ENCODE results near the gene USP34. TPM values are rescaled to one million over a fixed set of nuclear protein-coding genes. Genes with fewer than 3 reads are reported as not detected.

USP34 gene
- total RNA-seq, 1 experiment from 2014 or later = 91.4 TPM

- BruUV-seq (replicated peaks) = no TSS peak
- CTCF ChIA-PET = no interaction called here
- Histone ChIP-seq H3K36me3 (ENCODE audit: control insufficient read depth, insufficient read depth, low read length) (peaks cover 59% of the 10 kb centered on the region), H3K27me3 (ENCODE audit: control insufficient read depth, insufficient read depth, low read length) (no peaks in the 10 kb centered on the region), H3K9me3 (ENCODE audit: control insufficient read depth, insufficient read depth, low read depth, low read length) (no peaks in the 10 kb centered on the region), H3K27ac (ENCODE audit: low read length) (no peak overlapping the region), H3K4me1 (ENCODE audit: control insufficient read depth, insufficient read depth, low read length) (peaks cover 30% of the 10 kb centered on the region), H3K4me3 (ENCODE audit: low read depth in 2 of 2, low read length in 2 of 2) (no peak overlapping the region)
- no peak for ATAC-seq
- intact Hi-C loops (cut with micrococcal nuclease; ENCODE audit: unreplicated experiment) (no loop called here), in situ Hi-C loops (cut with HindIII; ENCODE audit: low pct_unique_long_range_greater_than_20kb, low sequenced_read_pairs) (no loop called here)
- no peak for TF ChIP-seq CTCF (IDR thresholded peaks at IDR 0.05)
- TF ChIP-seq REST (IDR thresholded peaks at IDR 0.05; ENCODE audit: insufficient read depth in 1 of 2, low read depth in 2 of 2, low read length in 1 of 2) = no peak
- TF ChIP-seq TCF7L2 (IDR thresholded peaks at IDR 0.05; ENCODE audit: low read depth, low read length) = no peak
- TF ChIP-seq SIN3A (IDR thresholded peaks at IDR 0.05; ENCODE audit: borderline replicate concordance, insufficient read depth, low read depth, low read length) = no peak
- no peak for TF ChIP-seq POLR2AphosphoS5 (IDR thresholded peaks at IDR 0.05; ENCODE audit: low read depth, low read length)
- no peak for DNase-seq (ENCODE audit: low read depth, low spot score)
- POLR2A ChIA-PET = no interaction called here
These were observed 287.1 kb downstream of the USP34 start for GRCh38 chr2:61183795-61184194.

DNA sequence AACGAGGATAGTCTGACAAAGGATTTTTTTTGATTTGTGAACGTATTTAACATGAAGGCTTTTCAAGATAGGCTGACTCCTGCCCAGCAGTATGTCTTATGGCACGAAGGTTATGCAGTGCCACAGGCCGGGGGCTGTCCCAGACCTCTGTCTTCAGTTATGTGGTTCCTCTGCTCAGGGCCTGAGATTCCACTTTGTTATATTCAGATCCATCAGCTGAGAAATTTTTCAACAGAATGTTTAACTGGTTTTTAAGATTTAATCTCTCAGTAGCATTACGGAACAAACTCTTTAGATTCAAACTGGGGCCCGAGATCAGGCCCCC is 288.9 kb downstream of the USP34 start:
- Histone ChIP-seq H3K4me1 (ENCODE audit: control insufficient read depth, insufficient read depth, low read length) (peaks cover 32% of the 10 kb centered on the region), H3K4me3 (ENCODE audit: low read depth in 2 of 2, low read length in 2 of 2) (no peak overlapping the region), H3K36me3 (ENCODE audit: control insufficient read depth, insufficient read depth, low read length) (peaks cover 42% of the 10 kb centered on the region), H3K27ac (ENCODE audit: low read length) (no peak overlapping the region), H3K9me3 (ENCODE audit: control insufficient read depth, insufficient read depth, low read depth, low read length) (no peaks in the 10 kb centered on the region), H3K27me3 (ENCODE audit: control insufficient read depth, insufficient read depth, low read length) (no peaks in the 10 kb centered on the region)
- no peak for ATAC-seq
- POLR2A ChIA-PET = interaction anchor here (0.6 kb wide), 1 partner anchor 103 kb away, joined by 11 read pairs; no protein-coding TSS in a partner anchor
- in situ Hi-C loops (cut with HindIII; ENCODE audit: low pct_unique_long_range_greater_than_20kb, low sequenced_read_pairs) = no loop called here
- no TSS peak for BruUV-seq (replicated peaks)
- intact Hi-C loops (cut with micrococcal nuclease; ENCODE audit: unreplicated experiment) = no loop called here
- no peak for TF ChIP-seq TCF7L2 (IDR thresholded peaks at IDR 0.05; ENCODE audit: low read depth, low read length)
- CTCF ChIA-PET = no interaction called here
- no peak for DNase-seq (ENCODE audit: low read depth, low spot score)

DNA sequence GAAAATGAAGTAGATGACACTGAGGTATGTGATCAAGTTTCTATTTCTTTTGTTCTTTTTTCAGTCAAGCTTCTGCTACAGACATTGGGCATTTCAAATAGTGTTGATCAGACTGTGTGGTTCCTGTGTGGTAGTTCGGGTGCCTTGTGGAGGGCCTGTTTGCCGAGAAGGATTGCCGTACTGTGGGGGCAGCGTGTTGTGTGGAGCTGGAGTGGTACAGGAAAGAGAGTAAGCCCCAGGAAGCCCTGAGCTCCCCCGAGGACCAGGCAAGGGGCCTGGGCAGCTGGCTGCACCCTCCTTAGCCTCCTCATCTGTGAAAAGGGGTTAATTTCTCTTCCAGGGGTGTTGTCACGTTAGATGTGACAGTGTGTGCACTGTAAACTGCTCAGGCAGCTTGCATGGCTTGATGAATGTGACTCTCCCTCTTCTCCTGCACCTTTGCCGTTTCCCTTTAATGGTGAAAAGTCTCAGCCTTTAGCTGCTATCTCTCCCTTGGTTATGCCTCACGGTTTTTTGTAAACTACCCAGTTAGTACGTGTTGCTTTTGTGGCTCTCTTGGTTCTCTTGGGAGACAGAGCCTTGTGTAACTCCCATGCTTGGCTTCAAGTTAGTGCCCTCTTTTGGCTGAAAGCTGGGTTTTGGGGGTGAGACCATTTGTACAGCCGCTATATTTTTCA is 289.4 kb downstream of the USP34 start:
- Histone ChIP-seq H3K9me3 (ENCODE audit: control insufficient read depth, insufficient read depth, low read depth, low read length) (no peaks in the 10 kb centered on the region), H3K4me3 (ENCODE audit: low read depth in 2 of 2, low read length in 2 of 2) (no peak overlapping the region), H3K4me1 (ENCODE audit: control insufficient read depth, insufficient read depth, low read length) (peaks cover 28% of the 10 kb centered on the region), H3K27ac (ENCODE audit: low read length) (peak overlapping the region; percentile 45; the same call in 1 of the 2 replicates), H3K36me3 (ENCODE audit: control insufficient read depth, insufficient read depth, low read length) (peaks cover 37% of the 10 kb centered on the region), H3K27me3 (ENCODE audit: control insufficient read depth, insufficient read depth, low read length) (no peaks in the 10 kb centered on the region)
- in situ Hi-C loops (cut with HindIII; ENCODE audit: low pct_unique_long_range_greater_than_20kb, low sequenced_read_pairs) (no loop called here), intact Hi-C loops (cut with micrococcal nuclease; ENCODE audit: unreplicated experiment) (no loop called here)
- ATAC-seq (no peak), DNase-seq (ENCODE audit: low read depth, low spot score) (no peak)
- ChIA-PET POLR2A (interaction anchor here (0.6 kb wide), 1 partner anchor 104 kb away, joined by 11 read pairs; no protein-coding TSS in a partner anchor), CTCF (no interaction called here)
- no TSS peak for BruUV-seq (replicated peaks)
- TF ChIP-seq TCF7L2 (IDR thresholded peaks at IDR 0.05; ENCODE audit: low read depth, low read length) (no peak), SIN3A (IDR thresholded peaks at IDR 0.05; ENCODE audit: borderline replicate concordance, insufficient read depth, low read depth, low read length) (no peak), POLR2AphosphoS5 (IDR thresholded peaks at IDR 0.05; ENCODE audit: low read depth, low read length) (no peak), CTCF (IDR thresholded peaks at IDR 0.05) (no peak), REST (IDR thresholded peaks at IDR 0.05; ENCODE audit: insufficient read depth in 1 of 2, low read depth in 2 of 2, low read length in 1 of 2) (no peak)
